Parathyroid adenoma (tissue), 2 donors: Measurements from ENCODE around the gene LAMTOR1.
"Not testable (repeated sequence)": the region's sequence is repeated elsewhere in the genome, so short reads cannot be mapped to it uniquely, and the experiment has no call there.

ENCODE experiments used
- H2AFZ ChIP-seq: fragments of 300-600 bp; sonication (generic); one replicate; pipeline ENCODE4 v1.7.0; 2017; ENCODE audit warnings: antibody characterized with exemption, mild to moderate bottlenecking
- H3K27ac ChIP-seq: fragments of 300-600 bp; sonication (generic); one replicate; pipeline ENCODE4 v1.7.0; 2017
- H3K27me3 ChIP-seq: fragments of 300-600 bp; sonication (generic); one replicate; pipeline ENCODE4 v1.7.0; 2017; ENCODE audit warnings: low read length; ENCODE audit not compliant: control insufficient read depth, insufficient read depth
- H3K36me3 ChIP-seq: fragments of 300-600 bp; sonication (generic); one replicate; pipeline ENCODE4 v1.7.0; 2017; ENCODE audit warnings: low read length; ENCODE audit not compliant: control insufficient read depth, insufficient read depth
- H3K4me1 ChIP-seq: fragments of 300-600 bp; sonication (generic); one replicate; pipeline ENCODE4 v1.7.0; 2017; ENCODE audit warnings: control low read depth
- H3K4me2 ChIP-seq: fragments of 300-600 bp; sonication (generic); one replicate; pipeline ENCODE4 v1.7.0; 2017; ENCODE audit warnings: low read length
- H3K4me3 ChIP-seq: fragments of 300-600 bp; sonication (generic); one replicate; pipeline ENCODE4 v1.7.0; 2017; ENCODE audit warnings: low read depth, low read length
- H3K79me2 ChIP-seq: fragments of 300-600 bp; sonication (generic); one replicate; pipeline ENCODE4 v1.7.0; 2017; ENCODE audit warnings: control low read depth
- H3K9ac ChIP-seq: fragments of 300-600 bp; sonication (generic); one replicate; pipeline ENCODE4 v1.7.0; 2017; ENCODE audit warnings: mild to moderate bottlenecking
- H3K9me3 ChIP-seq: fragments of 300-600 bp; sonication (generic); one replicate; pipeline ENCODE4 v1.7.0; 2017; ENCODE audit warnings: low read length; ENCODE audit not compliant: control insufficient read depth
- TF ChIP-seq, protein P1 (sequence below): fragments of 300-600 bp; sonication (generic); IDR thresholded peaks from one replicate; pipeline ENCODE4 v1.7.0; 2017; ENCODE audit warnings: antibody characterized with exemption, mild to moderate bottlenecking
- donor health status: primary hyperparathyroidism.

The LAMTOR1 gene

DNA sequence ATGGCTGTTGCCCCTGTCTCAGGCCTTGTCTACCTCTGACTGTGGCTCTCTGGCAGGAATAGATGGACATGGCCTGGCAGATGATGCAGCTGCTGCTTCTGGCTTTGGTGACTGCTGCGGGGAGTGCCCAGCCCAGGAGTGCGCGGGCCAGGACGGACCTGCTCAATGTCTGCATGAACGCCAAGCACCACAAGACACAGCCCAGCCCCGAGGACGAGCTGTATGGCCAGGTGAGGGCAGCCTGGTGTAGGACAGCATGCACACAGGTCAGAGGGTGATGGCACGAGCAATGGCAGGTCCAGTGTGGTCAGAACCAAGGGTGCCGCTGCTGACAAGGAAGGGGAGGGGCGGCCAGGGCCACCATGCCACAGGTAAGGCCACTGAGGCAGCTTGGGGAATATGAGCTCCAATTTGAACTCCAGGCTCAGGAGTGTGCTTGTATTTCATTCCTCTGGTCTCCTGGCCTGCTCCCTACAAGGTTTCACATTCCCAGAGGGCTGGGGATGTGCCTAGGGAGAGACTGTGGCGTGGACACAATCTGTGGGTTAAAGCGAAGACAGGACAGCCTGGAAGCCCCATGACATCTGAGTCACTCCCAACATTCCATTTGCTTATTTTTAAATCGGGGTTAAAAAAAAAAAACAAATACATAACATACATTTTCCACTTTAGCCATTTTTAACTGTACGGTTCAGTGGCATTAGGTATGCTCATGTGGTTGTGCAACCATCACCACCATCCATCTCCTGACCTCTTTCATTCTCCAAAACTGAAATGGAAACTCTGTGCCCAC is 33.0 kb upstream of the LAMTOR1 start:
- TF ChIP-seq, protein P1, sequence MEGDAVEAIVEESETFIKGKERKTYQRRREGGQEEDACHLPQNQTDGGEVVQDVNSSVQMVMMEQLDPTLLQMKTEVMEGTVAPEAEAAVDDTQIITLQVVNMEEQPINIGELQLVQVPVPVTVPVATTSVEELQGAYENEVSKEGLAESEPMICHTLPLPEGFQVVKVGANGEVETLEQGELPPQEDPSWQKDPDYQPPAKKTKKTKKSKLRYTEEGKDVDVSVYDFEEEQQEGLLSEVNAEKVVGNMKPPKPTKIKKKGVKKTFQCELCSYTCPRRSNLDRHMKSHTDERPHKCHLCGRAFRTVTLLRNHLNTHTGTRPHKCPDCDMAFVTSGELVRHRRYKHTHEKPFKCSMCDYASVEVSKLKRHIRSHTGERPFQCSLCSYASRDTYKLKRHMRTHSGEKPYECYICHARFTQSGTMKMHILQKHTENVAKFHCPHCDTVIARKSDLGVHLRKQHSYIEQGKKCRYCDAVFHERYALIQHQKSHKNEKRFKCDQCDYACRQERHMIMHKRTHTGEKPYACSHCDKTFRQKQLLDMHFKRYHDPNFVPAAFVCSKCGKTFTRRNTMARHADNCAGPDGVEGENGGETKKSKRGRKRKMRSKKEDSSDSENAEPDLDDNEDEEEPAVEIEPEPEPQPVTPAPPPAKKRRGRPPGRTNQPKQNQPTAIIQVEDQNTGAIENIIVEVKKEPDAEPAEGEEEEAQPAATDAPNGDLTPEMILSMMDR, result no peak
- H3K9me3 ChIP-seq, result no peaks in the 10 kb centered on the region
- H2AFZ ChIP-seq, result no peak overlapping the region
- no peak overlapping the region for H3K4me3 ChIP-seq
- no peak overlapping the region for H3K4me2 ChIP-seq
- no peaks in the 10 kb centered on the region for H3K27me3 ChIP-seq
- H3K36me3 ChIP-seq, result no peaks in the 10 kb centered on the region
- H3K4me1 ChIP-seq, result no peaks in the 10 kb centered on the region
- no peak overlapping the region for H3K27ac ChIP-seq
- no peaks in the 10 kb centered on the region for H3K79me2 ChIP-seq
- H3K9ac ChIP-seq, result no peak overlapping the region

DNA sequence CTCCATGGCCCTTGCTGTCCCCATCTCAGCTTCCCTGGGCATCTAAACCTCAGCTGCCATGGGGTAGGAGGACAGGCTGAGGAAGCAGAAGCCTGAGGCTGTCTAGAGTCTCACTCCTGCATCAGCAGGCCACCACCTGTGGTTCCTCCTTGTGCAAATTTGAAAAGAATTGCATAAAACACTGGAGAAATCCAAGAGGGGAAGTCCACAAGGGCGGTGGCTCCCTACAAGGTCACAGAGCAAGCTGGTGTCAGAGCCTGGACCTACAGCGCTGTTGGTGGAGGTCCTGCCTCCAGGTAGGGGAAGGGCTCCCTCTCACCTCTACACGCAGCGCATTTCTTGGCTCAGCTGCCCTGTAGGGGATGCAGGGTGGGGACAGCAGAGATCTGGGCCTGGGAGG is 32.4 kb upstream of the LAMTOR1 start, which contains the start of gene FOLR3:
Gene FOLR3 (plus strand): TSS at position 253 of the 400 bp plus-strand sequence. CDS start 228 bp downstream, outside the sequence.
- not testable (repeated sequence) for H3K4me2 ChIP-seq, H3K36me3 ChIP-seq, H3K27me3 ChIP-seq, H3K9ac ChIP-seq, H3K9me3 ChIP-seq, H2AFZ ChIP-seq, H3K27ac ChIP-seq, H3K4me1 ChIP-seq, H3K79me2 ChIP-seq, H3K4me3 ChIP-seq

GRCh38 chr11:72132646-72133045 is 29.5 kb upstream of the LAMTOR1 start:
- H3K4me1 ChIP-seq, result no peaks in the 10 kb centered on the region
- H3K9me3 ChIP-seq, result no peaks in the 10 kb centered on the region
- H3K9ac ChIP-seq, result no peak overlapping the region
- no peak overlapping the region for H3K4me3 ChIP-seq
- no peak overlapping the region for H3K4me2 ChIP-seq
- no peak overlapping the region for H2AFZ ChIP-seq
- TF ChIP-seq, protein P1, result no peak
- no peaks in the 10 kb centered on the region for H3K36me3 ChIP-seq
- no peak overlapping the region for H3K27ac ChIP-seq
- H3K27me3 ChIP-seq, result no peaks in the 10 kb centered on the region
- no peaks in the 10 kb centered on the region for H3K79me2 ChIP-seq

DNA sequence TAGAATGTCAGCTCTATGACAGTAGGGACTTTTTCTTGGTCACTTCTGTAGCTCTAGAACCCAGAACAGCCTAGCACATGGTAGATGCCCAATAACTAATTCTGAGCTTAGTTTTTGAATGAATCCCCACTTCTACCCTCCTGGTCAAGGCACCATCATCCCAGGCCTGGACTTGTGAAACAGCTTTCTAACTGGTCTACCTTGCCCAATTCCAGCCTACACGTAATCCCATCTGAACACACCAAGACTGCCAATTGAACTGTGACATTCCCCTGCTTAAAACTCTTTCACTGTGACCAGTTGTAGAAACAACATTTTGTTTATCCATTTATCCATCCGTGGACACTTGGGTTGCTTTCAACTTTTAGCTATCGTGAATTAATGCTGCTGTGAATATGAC is 26.3 kb upstream of the LAMTOR1 start:
- H3K4me2 ChIP-seq, result no peak overlapping the region

GRCh38 chr11:72127923-72128322 is 24.8 kb upstream of the LAMTOR1 start:
- Histone ChIP-seq H3K79me2 (no peaks in the 10 kb centered on the region), H3K27me3 (no peaks in the 10 kb centered on the region), H3K4me2 (no peak overlapping the region), H2AFZ (no peak overlapping the region), H3K9ac (no peak overlapping the region), H3K36me3 (no peaks in the 10 kb centered on the region), H3K27ac (no peak overlapping the region), H3K9me3 (no peaks in the 10 kb centered on the region), H3K4me1 (peaks cover 12% of the 10 kb centered on the region), H3K4me3 (no peak overlapping the region)
- TF ChIP-seq, protein P1, result no peak

More for the DNA sequence above, 26.3 kb upstream of the LAMTOR1 start:
- H3K79me2 ChIP-seq, result no peaks in the 10 kb centered on the region
- H3K36me3 ChIP-seq, result no peaks in the 10 kb centered on the region
- H3K27me3 ChIP-seq, result no peaks in the 10 kb centered on the region
- no peak overlapping the region for H3K27ac ChIP-seq
- H3K9ac ChIP-seq, result no peak overlapping the region
- H3K4me1 ChIP-seq, result no peaks in the 10 kb centered on the region
- H3K4me3 ChIP-seq, result no peak overlapping the region
- no peaks in the 10 kb centered on the region for H3K9me3 ChIP-seq
- TF ChIP-seq, protein P1, result no peak
- H2AFZ ChIP-seq, result no peak overlapping the region
